WERI-Rb-1 (cell line): Measurements from ENCODE around the gene MUC6.

Experiments used
- DNase-seq: peaks from one replicate; pipeline ENCODE4 v3.0.0-alpha.2; 2020
- H3K27ac ChIP-seq: fragments of 250-450 bp; sonication (Bioruptor Pico); 2 replicates; pipeline ENCODE4 v1.5.1; 2020; ENCODE audit warnings: mild to moderate bottlenecking, moderate library complexity
- H3K27me3 ChIP-seq: fragments of 250-450 bp; sonication (Bioruptor Pico); 2 replicates; pipeline ENCODE4 v1.5.1; 2021; ENCODE audit warnings: mild to moderate bottlenecking, low read depth, moderate library complexity; ENCODE audit not compliant: insufficient read depth, severe bottlenecking
- H3K36me3 ChIP-seq: fragments of 250-450 bp; sonication (Bioruptor Pico); 2 replicates; pipeline ENCODE4 v1.5.1; 2020; ENCODE audit warnings: mild to moderate bottlenecking, moderate library complexity
- H3K4me3 ChIP-seq: 2 replicates; pipeline ENCODE4 v1.5.1; 2011; ENCODE audit warnings: low read depth, mild to moderate bottlenecking, control low read depth, low read length
- H3K9me3 ChIP-seq: fragments of 250-450 bp; sonication (Bioruptor Pico); 2 replicates; pipeline ENCODE4 v1.5.1; 2021; ENCODE audit warnings: mild to moderate bottlenecking, moderate library complexity; ENCODE audit not compliant: severe bottlenecking
- CTCF ChIP-seq: IDR thresholded peaks from 2 replicates; pipeline ENCODE4 v1.5.1; 2011; ENCODE audit warnings: low read depth, mild to moderate bottlenecking, control low read depth, inconsistent platforms, low read length

Gene MUC6

GRCh38 chr11:986270-986951 lies 50.1 kb downstream of the MUC6 start:
- H3K9me3 ChIP-seq: no peaks in the 10 kb centered on the region
- H3K27ac ChIP-seq: no peak overlapping the region
- DNase-seq: no peak
- no peak for TF ChIP-seq CTCF
- H3K27me3 ChIP-seq: no peaks in the 10 kb centered on the region
- no peak overlapping the region for H3K4me3 ChIP-seq
- H3K36me3 ChIP-seq: peaks cover 75% of the 10 kb centered on the region

- Histone ChIP-seq H3K36me3 (peaks cover 81% of the 10 kb centered on the region), H3K27ac (no peak overlapping the region), H3K27me3 (no peaks in the 10 kb centered on the region), H3K4me3 (no peak overlapping the region), H3K9me3 (no peaks in the 10 kb centered on the region)
- no peak for TF ChIP-seq CTCF
- no peak for DNase-seq
Measured at GRCh38 chr11:985848-986247, 50.7 kb downstream of the MUC6 start.

GRCh38 chr11:985406-985805 lies 51.1 kb downstream of the MUC6 start:
- DNase-seq: no peak
- Histone ChIP-seq H3K36me3 (peaks cover 84% of the 10 kb centered on the region), H3K27ac (no peak overlapping the region), H3K27me3 (no peaks in the 10 kb centered on the region), H3K4me3 (no peak overlapping the region), H3K9me3 (no peaks in the 10 kb centered on the region)
- TF ChIP-seq CTCF: no peak

GRCh38 chr11:984546-984945 lies 52.0 kb downstream of the MUC6 start:
- no peak overlapping the region for H3K4me3 ChIP-seq
- peaks cover 79% of the 10 kb centered on the region for H3K36me3 ChIP-seq
- TF ChIP-seq CTCF: no peak
- no peaks in the 10 kb centered on the region for H3K9me3 ChIP-seq
- no peak for DNase-seq
- H3K27ac ChIP-seq: no peak overlapping the region
- no peaks in the 10 kb centered on the region for H3K27me3 ChIP-seq

- no peak for DNase-seq
- Histone ChIP-seq H3K36me3 (peaks cover 83% of the 10 kb centered on the region), H3K9me3 (no peaks in the 10 kb centered on the region), H3K27me3 (no peaks in the 10 kb centered on the region), H3K27ac (no peak overlapping the region), H3K4me3 (no peak overlapping the region)
- no peak for TF ChIP-seq CTCF
Measured at GRCh38 chr11:981764-982163, 54.8 kb downstream of the MUC6 start.
